ENCODE data around the gene F12.

F12 gene

DNA sequence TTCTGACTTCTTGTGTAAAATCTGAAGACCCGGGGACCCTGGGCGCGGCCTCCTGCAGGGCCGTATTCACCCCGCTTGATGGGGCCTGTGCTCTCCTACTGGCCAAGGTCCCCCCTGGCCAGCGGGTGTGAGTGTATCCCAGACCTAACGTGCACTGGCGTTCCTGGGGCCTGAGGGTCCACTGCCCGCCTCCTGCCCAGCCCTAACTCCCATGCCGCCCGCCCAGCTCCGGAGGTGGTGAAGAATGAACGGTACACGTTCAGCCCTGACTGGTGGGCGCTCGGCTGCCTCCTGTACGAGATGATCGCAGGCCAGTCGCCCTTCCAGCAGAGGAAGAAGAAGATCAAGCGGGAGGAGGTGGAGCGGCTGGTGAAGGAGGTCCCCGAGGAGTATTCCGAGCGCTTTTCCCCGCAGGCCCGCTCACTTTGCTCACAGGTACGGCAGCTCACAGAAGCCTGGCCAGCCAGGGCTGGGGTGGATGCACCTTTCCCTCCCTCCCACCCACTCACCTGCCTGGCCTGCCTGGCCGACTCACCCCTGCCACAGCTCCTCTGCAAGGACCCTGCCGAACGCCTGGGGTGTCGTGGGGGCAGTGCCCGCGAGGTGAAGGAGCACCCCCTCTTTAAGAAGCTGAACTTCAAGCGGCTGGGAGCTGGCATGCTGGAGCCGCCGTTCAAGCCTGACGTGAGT lies 26.6 kb upstream of the F12 start:
- TF ChIP-seq, protein P1, sequence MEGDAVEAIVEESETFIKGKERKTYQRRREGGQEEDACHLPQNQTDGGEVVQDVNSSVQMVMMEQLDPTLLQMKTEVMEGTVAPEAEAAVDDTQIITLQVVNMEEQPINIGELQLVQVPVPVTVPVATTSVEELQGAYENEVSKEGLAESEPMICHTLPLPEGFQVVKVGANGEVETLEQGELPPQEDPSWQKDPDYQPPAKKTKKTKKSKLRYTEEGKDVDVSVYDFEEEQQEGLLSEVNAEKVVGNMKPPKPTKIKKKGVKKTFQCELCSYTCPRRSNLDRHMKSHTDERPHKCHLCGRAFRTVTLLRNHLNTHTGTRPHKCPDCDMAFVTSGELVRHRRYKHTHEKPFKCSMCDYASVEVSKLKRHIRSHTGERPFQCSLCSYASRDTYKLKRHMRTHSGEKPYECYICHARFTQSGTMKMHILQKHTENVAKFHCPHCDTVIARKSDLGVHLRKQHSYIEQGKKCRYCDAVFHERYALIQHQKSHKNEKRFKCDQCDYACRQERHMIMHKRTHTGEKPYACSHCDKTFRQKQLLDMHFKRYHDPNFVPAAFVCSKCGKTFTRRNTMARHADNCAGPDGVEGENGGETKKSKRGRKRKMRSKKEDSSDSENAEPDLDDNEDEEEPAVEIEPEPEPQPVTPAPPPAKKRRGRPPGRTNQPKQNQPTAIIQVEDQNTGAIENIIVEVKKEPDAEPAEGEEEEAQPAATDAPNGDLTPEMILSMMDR (IDR thresholded peaks at IDR 0.05; ENCODE audit: low read depth, low read length, missing control alignments) = no peak
- DNase-seq (ENCODE audit: low read depth) = no peak
- H3K4me3 ChIP-seq (ENCODE audit: low read depth, low read length) = no peak overlapping the region

DNA sequence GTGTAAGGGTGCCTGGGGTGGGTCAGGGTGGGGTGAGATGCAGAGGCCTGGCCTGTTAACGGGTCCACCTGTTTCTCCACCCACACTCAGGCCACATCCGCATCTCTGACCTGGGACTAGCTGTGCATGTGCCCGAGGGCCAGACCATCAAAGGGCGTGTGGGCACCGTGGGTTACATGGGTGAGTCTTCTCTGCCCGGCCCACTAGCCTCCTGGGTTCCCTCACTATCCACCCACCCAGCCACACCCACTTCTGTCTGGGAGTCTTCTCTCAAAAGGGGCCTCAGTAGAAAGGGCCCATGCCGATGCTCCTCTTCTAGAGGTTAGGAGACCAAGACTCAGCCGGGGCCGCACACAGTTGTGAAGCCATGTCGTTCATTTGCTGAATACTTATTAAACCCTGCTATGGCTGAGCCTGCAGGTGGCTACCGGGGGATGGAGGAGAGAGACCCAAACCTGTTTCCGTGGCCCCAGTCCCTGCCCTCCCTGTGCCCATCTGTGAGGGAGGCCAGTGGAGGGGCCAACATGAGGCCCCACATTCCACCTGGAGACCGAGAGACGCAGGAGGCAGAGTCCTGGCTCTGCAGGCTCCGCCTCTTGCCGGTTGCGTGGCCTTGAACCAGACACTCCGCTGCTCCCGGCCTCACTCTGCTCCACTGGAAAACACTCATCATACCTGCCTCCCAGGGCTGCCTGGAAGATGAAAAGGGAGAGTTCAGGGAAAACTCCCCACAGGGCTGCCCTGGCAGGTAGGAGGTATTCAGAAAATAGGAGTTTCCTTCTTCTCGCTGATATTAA lies 25.8 kb upstream of the F12 start:
- TF ChIP-seq, protein P1 (IDR thresholded peaks at IDR 0.05; ENCODE audit: low read depth, low read length, missing control alignments) = no peak
- DNase-seq (ENCODE audit: low read depth) = no peak
- no peak overlapping the region for H3K4me3 ChIP-seq (ENCODE audit: low read depth, low read length)

DNA sequence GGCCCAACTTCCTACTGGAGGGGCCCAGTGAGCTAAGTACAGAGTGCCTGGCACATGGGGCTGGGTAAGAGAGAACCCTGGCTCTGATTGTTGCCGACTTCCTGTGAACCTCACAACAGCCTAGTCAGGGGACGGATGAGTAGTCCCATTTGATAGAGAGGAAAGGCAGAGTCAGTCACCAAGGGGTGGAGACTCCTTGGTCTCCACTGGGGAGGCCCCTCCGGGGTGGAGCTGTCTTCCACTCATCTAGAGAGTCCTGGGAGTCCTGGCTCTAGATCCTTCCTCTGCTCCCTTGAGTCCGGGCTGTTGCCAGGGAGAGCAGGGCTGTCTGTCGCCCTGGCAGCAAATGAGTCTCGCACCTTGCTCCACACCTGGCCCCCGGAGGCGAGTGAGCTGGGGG lies 25.1 kb upstream of the F12 start:
- TF ChIP-seq, protein P1 (IDR thresholded peaks at IDR 0.05; ENCODE audit: low read depth, low read length, missing control alignments) = no peak
- DNase-seq (ENCODE audit: low read depth) = no peak
- no peak overlapping the region for H3K4me3 ChIP-seq (ENCODE audit: low read depth, low read length)

DNA sequence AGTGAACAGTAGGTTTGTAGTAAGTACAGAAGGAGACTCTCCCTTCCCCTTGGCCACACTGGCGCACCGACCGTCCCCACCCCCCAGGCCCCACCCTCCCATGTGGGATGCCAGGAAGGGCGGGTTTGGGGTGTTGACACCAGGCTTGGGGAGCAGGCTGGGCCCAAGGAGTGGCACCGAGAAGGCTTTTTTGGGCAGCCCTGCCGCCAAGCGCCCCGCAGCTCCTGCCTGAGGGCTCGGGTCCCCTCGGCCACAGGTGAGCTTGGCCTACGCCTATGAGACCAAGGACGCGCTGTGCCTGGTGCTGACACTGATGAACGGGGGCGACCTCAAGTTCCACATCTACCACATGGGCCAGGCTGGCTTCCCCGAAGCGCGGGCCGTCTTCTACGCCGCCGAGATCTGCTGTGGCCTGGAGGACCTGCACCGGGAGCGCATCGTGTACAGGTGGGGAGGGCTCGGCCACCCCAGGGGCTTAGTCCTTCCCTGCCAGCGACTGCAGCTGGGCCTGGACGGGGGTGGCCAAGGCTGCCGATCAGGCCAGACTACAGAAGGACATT lies 24.4 kb upstream of the F12 start:
- no peak for DNase-seq (ENCODE audit: low read depth)
- TF ChIP-seq, protein P1 (IDR thresholded peaks at IDR 0.05; ENCODE audit: low read depth, low read length, missing control alignments) = no peak
- H3K4me3 ChIP-seq (ENCODE audit: low read depth, low read length) = no peak overlapping the region

DNA sequence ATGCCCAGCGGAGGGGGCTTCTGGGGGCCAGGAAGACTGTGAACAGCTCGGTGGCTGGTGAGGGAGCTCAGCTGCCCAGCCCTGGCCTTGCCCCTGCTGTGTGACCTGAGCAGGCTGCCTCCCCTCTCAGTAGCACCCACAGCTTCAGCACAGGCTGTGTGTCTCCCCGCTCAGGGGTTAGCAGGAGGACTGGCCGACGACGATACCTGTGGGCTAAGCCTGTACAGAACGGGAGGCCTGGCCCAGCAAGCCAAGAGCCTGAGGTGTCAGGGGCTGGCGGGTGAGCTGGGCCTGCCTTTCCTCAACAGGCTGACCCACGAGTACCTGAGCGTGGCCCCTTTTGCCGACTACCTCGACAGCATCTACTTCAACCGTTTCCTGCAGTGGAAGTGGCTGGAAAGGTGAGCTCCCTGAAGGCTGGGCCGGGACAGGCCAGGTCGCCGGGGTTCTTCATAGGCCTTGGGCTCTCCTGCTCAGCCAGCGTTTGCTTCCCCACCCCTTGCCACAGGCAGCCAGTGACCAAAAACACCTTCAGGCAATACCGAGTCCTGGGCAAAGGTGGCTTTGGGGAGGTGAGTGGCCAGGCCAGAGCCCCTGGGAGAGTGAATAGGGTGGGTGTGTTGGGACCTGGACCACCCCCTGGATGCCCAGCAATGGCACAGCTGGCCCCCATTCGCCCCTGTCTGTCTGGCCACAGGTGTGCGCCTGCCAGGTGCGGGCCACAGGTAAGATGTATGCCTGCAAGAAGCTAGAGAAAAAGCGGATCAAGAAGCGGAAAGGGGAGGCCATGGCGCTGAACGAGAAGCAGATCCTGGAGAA lies 23.7 kb upstream of the F12 start:
- no peak for DNase-seq (ENCODE audit: low read depth)
- no peak overlapping the region for H3K4me3 ChIP-seq (ENCODE audit: low read depth, low read length)
- TF ChIP-seq, protein P1 (IDR thresholded peaks at IDR 0.05; ENCODE audit: low read depth, low read length, missing control alignments) = no peak

DNA sequence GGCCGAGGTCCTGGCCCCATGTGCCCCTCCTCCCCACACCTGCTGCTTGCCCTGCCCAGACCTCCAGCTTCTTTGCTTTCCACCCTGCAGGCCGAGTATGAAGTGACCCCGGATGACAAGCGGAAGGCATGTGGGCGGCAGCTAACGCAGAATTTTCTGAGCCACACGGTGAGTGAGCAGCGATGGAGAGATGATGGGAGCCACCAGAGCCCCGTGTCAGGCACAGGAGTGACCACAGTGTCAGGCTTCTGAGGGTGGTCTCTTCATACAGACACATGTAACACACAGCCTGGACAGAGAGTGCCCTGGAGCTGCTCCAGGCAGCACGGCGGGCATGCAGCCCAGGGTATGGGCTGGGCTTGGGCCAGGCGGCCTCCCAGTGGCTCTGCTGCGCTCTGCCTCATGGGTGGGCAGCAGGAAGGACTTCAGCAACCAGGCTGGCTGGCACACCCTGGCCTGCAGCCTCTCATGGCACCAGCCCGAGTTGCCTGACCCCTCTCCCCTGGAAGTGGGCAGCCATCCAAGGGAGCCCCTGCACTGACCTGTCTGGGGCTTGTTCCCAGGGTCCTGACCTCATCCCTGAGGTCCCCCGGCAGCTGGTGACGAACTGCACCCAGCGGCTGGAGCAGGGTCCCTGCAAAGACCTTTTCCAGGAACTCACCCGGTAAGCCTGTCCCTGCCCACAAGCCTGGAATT lies 22.9 kb upstream of the F12 start:
- TF ChIP-seq, protein P1 (IDR thresholded peaks at IDR 0.05; ENCODE audit: low read depth, low read length, missing control alignments) = no peak
- H3K4me3 ChIP-seq (ENCODE audit: low read depth, low read length) = peak overlapping the region; percentile 26
- DNase-seq (ENCODE audit: low read depth) = no peak
